WERI-Rb-1 (cell line): Measurements from ENCODE around the gene LNPEP.

Experiments used
- DNase-seq: peaks from one replicate; pipeline ENCODE4 v3.0.0-alpha.2; 2020
- H3K27ac ChIP-seq: fragments of 250-450 bp; sonication (Bioruptor Pico); 2 replicates; pipeline ENCODE4 v1.5.1; 2020; ENCODE audit warnings: mild to moderate bottlenecking, moderate library complexity
- H3K27me3 ChIP-seq: fragments of 250-450 bp; sonication (Bioruptor Pico); 2 replicates; pipeline ENCODE4 v1.5.1; 2021; ENCODE audit warnings: mild to moderate bottlenecking, low read depth, moderate library complexity; ENCODE audit not compliant: insufficient read depth, severe bottlenecking
- H3K36me3 ChIP-seq: fragments of 250-450 bp; sonication (Bioruptor Pico); 2 replicates; pipeline ENCODE4 v1.5.1; 2020; ENCODE audit warnings: mild to moderate bottlenecking, moderate library complexity
- H3K4me3 ChIP-seq: 2 replicates; pipeline ENCODE4 v1.5.1; 2011; ENCODE audit warnings: low read depth, mild to moderate bottlenecking, control low read depth, low read length
- H3K9me3 ChIP-seq: fragments of 250-450 bp; sonication (Bioruptor Pico); 2 replicates; pipeline ENCODE4 v1.5.1; 2021; ENCODE audit warnings: mild to moderate bottlenecking, moderate library complexity; ENCODE audit not compliant: severe bottlenecking
- CTCF ChIP-seq: IDR thresholded peaks from 2 replicates; pipeline ENCODE4 v1.5.1; 2011; ENCODE audit warnings: low read depth, mild to moderate bottlenecking, control low read depth, inconsistent platforms, low read length

The LNPEP gene

GRCh38 chr5:96909435-96909834, 26.4 kb upstream of the LNPEP start:
- H3K4me3 ChIP-seq = no peak overlapping the region
- no peak for DNase-seq
- H3K36me3 ChIP-seq = no peaks in the 10 kb centered on the region
- no peak overlapping the region for H3K27ac ChIP-seq
- no peak for TF ChIP-seq CTCF
- no peaks in the 10 kb centered on the region for H3K27me3 ChIP-seq
- no peaks in the 10 kb centered on the region for H3K9me3 ChIP-seq

- no peak for DNase-seq
- no peak overlapping the region for H3K4me3 ChIP-seq
- TF ChIP-seq CTCF = no peak
- no peaks in the 10 kb centered on the region for H3K9me3 ChIP-seq
- H3K27ac ChIP-seq = no peak overlapping the region
- H3K36me3 ChIP-seq = no peaks in the 10 kb centered on the region
- H3K27me3 ChIP-seq = no peaks in the 10 kb centered on the region
Measured at GRCh38 chr5:96911139-96911538, 24.7 kb upstream of the LNPEP start.

- DNase-seq = no peak
- Histone ChIP-seq H3K27me3 (no peaks in the 10 kb centered on the region), H3K27ac (no peak overlapping the region), H3K36me3 (no peaks in the 10 kb centered on the region), H3K9me3 (no peaks in the 10 kb centered on the region), H3K4me3 (no peak overlapping the region)
- no peak for TF ChIP-seq CTCF
Measured at GRCh38 chr5:96913233-96913632, 22.6 kb upstream of the LNPEP start.

DNA sequence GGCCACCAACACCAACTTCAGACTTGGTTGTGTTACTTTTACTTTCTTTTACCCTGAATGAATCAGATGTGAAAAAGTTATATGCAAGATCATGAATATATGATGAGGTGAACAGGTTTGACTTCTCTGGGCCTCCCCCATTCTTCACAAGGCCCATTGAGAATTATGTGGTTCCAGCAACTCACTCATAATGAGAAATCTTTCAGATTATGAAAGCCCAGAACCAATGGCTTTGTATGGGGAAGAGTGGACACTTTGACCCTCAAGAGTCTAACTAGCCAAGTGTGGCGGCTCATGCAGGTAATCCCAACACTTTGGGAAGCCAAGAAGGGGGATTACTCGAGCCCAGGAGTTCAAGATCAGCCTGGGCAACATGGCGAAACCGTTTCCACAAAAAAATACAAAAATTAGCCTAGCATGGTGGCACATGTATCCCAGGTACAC, 16.1 kb upstream of the LNPEP start:
- no peak for TF ChIP-seq CTCF
- Histone ChIP-seq H3K27ac (no peak overlapping the region), H3K27me3 (no peaks in the 10 kb centered on the region), H3K9me3 (no peaks in the 10 kb centered on the region), H3K4me3 (no peak overlapping the region), H3K36me3 (no peaks in the 10 kb centered on the region)
- no peak for DNase-seq

- no peaks in the 10 kb centered on the region for H3K27me3 ChIP-seq
- no peak for TF ChIP-seq CTCF
- no peaks in the 10 kb centered on the region for H3K9me3 ChIP-seq
- no peaks in the 10 kb centered on the region for H3K36me3 ChIP-seq
- no peak overlapping the region for H3K27ac ChIP-seq
- DNase-seq = no peak
- H3K4me3 ChIP-seq = no peak overlapping the region
Measured at GRCh38 chr5:96920744-96921355, 15.0 kb upstream of the LNPEP start.
